Stimulated activated CD8-positive, alpha-beta memory T cell treated with anti-CD3 and anti-CD28 coated beads, Interleukin-15, amount 100 ng/mL, for 48 hours (primary cell): ENCODE data around the gene SLC52A3.
"Not testable (repeated sequence)": the region's sequence is repeated elsewhere in the genome, so short reads cannot be mapped to it uniquely, and the experiment has no call there.

Experiments
- DNase-seq, 2 donors: peaks; one replicate each; pipeline ENCODE4 v3.0.0-alpha.2; 2020; ENCODE audit warnings: low read depth in 2 of 2

The SLC52A3 gene

DNA sequence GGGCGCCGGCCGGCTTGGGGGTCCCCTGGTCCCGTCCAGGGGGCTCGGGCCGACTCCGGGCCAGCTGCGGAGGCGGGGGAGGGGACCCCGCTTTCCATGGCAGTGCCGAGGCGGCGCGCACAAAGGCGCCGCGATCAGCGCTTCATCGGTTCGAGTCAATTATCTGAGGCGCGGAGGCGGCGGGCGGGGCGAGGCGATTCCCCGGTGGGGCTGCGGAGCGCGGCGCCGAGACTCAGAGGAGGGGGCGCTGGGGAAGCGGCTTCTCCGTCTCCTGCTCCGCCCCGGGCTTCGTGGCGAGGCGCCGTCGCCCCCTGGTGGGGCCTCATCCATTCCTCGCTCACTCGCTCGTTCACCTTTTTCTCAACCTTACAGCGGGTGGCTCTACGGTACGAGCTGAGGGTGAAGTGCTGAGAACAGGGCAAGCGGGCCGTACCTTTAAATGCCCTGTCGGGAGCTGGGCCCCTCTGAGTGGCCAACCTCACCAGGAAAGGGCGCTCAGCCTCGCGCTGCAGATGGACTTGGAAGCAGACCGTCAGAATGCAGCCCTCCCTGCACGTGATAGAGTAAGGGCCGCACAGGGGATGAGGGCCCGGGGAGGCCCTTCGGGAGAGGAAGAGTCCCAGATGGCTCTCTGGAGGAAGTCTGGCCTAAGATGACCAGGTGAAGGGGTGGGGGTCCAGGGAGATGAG lies 39.9 kb downstream of the SLC52A3 start:
- DNase-seq = peak; percentile 31 to 32

DNA sequence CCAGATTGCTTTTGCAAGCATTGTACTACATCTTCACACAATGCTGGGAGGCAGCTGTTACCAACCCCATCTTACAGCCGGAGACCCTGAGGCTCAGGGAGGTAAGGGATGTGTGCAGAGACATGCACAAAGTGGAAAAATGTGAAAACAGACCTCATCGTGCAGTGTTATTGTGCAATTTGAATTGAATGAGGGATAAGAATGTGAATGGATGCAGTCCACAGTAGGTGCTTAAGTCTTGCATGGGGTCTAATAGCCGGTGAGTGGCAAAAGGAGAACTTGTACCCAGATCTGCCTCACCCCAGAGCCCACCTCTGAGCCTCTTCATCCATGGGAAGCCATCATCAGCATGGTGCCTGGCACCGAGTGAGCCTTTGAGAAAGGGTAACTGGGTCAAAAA lies 42.1 kb downstream of the SLC52A3 start:
- no peak for DNase-seq

- DNase-seq = no peak
These were observed 42.8 kb downstream of the SLC52A3 start for GRCh38 chr20:725491-725890.

GRCh38 chr20:724797-725196 lies 43.5 kb downstream of the SLC52A3 start:
- DNase-seq = not testable (repeated sequence)

- no peak for DNase-seq
These were observed 44.5 kb downstream of the SLC52A3 start for GRCh38 chr20:723756-724155.

DNA sequence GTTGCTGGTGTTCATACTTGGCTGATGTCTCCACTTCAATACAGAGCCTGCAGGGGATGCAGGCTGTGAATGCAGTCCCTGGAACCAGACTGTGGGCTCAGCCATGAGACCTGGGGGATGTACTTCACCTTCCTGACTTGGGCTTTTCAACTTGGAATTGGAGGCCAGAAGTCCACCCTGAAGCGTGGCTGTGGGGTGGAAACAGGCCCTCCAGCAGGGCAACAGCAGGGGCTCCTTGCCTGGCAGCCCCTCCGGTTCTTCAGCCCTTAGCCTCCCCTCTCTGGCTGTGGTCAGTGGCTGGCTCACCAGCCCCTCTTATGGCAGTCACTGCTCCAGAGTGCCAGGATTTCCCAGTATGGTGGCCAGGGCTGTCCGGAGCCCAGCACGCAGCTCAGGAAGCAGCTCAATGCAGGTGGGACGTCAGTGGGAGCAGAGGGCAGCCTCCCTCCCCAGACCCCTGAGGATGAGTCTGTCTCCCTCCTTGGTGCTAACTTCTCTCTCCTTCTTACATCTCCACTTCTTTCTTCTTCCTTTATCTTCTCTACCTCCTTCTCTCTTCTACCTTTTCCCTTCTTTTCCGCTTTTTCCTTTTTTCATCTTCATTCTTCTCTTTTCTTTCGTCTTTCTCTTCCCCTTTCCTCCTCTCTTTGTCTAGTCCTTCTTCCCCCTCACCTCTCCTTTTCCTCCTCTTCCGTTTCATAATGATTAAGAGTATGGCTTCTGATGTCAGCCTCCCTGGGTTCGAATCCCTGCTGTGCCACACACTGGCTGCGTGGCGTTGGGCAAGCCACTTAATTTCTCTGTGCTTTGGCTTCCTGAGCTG lies 45.3 kb downstream of the SLC52A3 start:
- DNase-seq = no peak

DNA sequence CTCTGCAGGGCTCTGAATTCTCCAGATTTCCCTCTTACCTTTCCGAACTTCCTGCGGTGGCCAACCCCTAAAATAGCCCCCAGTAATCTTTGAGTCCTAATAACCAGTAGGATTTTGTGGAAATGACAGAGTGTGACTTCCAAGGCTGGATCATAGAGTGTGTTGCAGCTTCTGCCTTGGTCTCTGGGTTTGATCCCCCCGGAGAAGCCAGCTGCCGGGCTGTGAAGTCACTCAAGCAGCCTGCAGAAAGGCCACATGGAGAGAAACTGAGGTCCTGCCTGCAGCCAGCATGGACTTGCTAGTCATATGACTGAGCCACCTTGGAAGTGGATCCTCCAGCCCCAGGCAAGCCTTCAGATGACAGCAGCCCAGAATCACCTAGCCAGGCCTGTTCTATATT lies 46.4 kb downstream of the SLC52A3 start:
- no peak for DNase-seq

DNA sequence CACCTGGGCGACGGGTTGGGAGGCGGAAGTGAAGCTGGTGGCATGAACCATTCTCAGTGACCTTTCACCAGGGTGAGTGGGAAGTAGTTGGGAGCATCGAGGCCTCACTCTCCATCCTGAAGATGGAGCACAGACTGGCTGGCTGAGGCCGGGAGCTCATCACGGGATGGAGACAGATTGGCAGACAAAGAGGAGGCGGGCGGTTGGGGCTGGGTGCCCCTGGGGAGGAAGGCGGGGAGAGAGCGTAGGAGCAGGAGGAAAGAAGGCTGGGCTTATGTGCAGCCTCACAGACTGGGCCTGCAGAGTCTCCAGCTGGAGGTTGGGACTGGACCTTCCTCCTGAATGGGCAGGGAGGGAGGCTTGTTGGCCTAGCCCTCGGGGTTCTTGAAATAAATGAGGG lies 48.5 kb downstream of the SLC52A3 start:
- DNase-seq = no peak

GRCh38 chr20:719068-719467 lies 49.2 kb downstream of the SLC52A3 start:
- no peak for DNase-seq

GRCh38 chr20:717832-718231 lies 50.5 kb downstream of the SLC52A3 start:
- no peak for DNase-seq

DNA sequence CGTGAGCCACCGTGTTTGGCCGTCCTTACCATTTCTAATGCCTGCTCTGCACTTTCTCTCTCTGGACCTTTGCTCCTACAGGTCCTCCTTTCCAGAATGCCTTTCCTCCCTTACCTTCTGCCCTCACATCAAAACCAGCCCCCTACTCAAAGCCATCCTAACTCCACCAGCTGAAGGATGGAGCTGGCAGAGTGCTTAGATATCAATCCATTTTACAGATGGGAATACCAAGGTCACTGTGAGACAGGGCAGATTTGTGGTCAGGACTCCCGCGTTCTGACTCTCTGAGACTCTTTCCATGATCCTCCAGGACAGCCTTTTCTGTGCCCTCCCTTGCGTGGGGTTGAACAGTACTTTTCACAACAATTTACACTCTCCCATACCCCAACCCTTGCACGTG lies 51.0 kb downstream of the SLC52A3 start:
- DNase-seq = no peak

GRCh38 chr20:714453-714852 lies 53.8 kb downstream of the SLC52A3 start:
- DNase-seq = no peak

- DNase-seq = no peak
These were observed 56.7 kb downstream of the SLC52A3 start for GRCh38 chr20:711576-711975.

GRCh38 chr20:710780-711450 lies 57.4 kb downstream of the SLC52A3 start:
- no peak for DNase-seq
